ENCODE measurements around the gene ZRANB3.

The ZRANB3 gene

GRCh38 chr2:135265960-135266490 is 265.0 kb downstream of the ZRANB3 start:
- TF ChIP-seq CTCF (IDR thresholded peaks at IDR 0.05; ENCODE audit: borderline replicate concordance, control extremely low read depth, extremely low read depth, insufficient read depth, missing control alignments): no peak
- no peak for DNase-seq (ENCODE audit: low spot score)
- in situ Hi-C loops (cut with MboI; ENCODE audit: low sequenced_read_pairs, unreplicated experiment): no loop called here

GRCh38 chr2:135259123-135259522 is 271.9 kb downstream of the ZRANB3 start:
- TF ChIP-seq CTCF (IDR thresholded peaks at IDR 0.05; ENCODE audit: borderline replicate concordance, control extremely low read depth, extremely low read depth, insufficient read depth, missing control alignments): no peak
- in situ Hi-C loops (cut with MboI; ENCODE audit: low sequenced_read_pairs, unreplicated experiment): no loop called here
- DNase-seq (ENCODE audit: low spot score): no peak

DNA sequence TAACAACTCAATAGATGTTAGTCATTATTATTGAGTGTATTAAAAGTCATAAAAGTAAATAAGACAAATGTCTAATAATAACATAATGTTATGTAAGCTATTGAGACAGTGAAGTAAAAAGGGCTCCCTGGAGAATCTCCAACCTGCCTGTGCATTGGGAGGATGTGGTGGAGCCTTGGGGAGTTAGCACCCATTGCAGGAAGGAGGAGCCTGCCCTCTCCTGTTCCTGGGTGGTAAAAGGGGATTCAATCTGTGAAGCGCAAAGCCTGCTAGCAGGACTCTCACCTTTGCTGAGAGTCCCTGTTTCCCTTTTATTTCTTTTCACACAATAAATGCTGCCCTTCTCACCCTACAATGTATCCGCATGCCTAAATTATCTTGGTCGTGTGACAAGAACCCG is 272.8 kb downstream of the ZRANB3 start:
- DNase-seq (ENCODE audit: low spot score): no peak
- in situ Hi-C loops (cut with MboI; ENCODE audit: low sequenced_read_pairs, unreplicated experiment): no loop called here
- TF ChIP-seq CTCF (IDR thresholded peaks at IDR 0.05; ENCODE audit: borderline replicate concordance, control extremely low read depth, extremely low read depth, insufficient read depth, missing control alignments): no peak

- TF ChIP-seq CTCF (IDR thresholded peaks at IDR 0.05; ENCODE audit: borderline replicate concordance, control extremely low read depth, extremely low read depth, insufficient read depth, missing control alignments): no peak
- in situ Hi-C loops (cut with MboI; ENCODE audit: low sequenced_read_pairs, unreplicated experiment): no loop called here
- DNase-seq (ENCODE audit: low spot score): no peak
Observed at GRCh38 chr2:135257383-135258090, 273.5 kb downstream of the ZRANB3 start.

GRCh38 chr2:135256531-135257260 is 274.3 kb downstream of the ZRANB3 start:
- in situ Hi-C loops (cut with MboI; ENCODE audit: low sequenced_read_pairs, unreplicated experiment): no loop called here
- no peak for TF ChIP-seq CTCF (IDR thresholded peaks at IDR 0.05; ENCODE audit: borderline replicate concordance, control extremely low read depth, extremely low read depth, insufficient read depth, missing control alignments)
- no peak for DNase-seq (ENCODE audit: low spot score)

DNA sequence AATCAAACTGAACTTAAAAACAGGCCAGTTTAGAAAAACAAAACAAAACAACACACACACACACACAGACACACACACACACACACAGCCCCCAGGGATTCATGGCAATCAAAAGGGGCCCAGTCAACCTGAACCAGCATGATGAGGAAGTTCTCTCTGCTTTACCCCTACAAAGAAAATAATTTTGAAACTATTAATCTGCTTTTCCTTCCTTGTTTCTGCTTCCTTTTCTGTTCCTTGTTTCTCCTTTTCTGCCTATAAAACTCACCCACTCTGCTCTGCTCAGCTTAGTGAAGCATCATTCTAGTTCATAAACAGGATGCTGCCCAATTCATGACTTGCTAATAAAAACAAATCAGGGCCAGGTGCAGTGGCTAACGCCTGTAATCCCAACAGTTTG is 275.8 kb downstream of the ZRANB3 start:
- no peak for DNase-seq (ENCODE audit: low spot score)
- TF ChIP-seq CTCF (IDR thresholded peaks at IDR 0.05; ENCODE audit: borderline replicate concordance, control extremely low read depth, extremely low read depth, insufficient read depth, missing control alignments): no peak
- in situ Hi-C loops (cut with MboI; ENCODE audit: low sequenced_read_pairs, unreplicated experiment): no loop called here
